Measurements from ENCODE around the gene CD5L.

The CD5L gene

GRCh38 chr1:157806431-157807149 is 35.0 kb downstream of the CD5L start:
- DNase-seq, result no peak

- no peak for DNase-seq
Observed at GRCh38 chr1:157803851-157804250, 37.8 kb downstream of the CD5L start.

DNA sequence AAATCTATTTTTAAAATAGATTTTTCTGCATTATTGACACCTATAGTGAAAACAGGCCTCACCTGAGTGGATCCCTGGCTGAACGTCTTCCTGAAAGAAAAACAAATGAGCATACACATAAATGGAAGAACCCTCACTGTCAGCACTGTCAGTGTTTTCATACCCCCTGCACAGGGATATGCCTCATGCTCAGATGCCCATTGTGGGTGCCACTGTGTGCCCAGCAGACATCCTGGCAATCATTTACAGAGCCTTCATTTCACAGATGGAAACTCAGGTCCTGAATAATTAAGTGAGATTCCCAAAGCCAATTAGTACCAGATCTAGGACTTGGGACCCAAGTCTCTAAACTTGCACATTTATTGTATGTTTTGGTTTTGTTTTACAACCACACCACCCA is 41.6 kb downstream of the CD5L start:
- no peak for DNase-seq

DNA sequence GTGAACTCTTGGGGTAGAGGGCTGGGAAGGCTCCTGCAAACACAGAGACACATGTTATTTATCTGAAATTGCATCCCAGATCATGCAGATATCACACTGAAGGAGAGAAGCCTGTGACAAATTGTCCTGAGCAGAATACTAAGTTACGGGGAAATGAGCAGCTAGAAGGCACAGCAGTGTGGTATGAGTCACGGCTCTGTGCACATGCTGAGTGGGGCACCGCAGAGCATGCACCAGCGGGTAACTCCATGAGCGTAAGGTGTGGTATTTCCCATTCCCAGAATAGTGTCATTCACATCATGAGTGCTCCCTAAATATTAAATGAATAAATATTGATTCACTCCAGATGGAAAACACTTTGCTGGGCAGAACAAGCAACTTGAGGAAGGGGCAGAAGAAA is 43.4 kb downstream of the CD5L start:
- DNase-seq, result no peak

GRCh38 chr1:157785248-157785647 is 56.4 kb downstream of the CD5L start:
- DNase-seq, result no peak

GRCh38 chr1:157784801-157785200 is 56.8 kb downstream of the CD5L start:
- DNase-seq, result no peak

GRCh38 chr1:157782931-157783330 is 58.7 kb downstream of the CD5L start:
- no peak for DNase-seq

DNA sequence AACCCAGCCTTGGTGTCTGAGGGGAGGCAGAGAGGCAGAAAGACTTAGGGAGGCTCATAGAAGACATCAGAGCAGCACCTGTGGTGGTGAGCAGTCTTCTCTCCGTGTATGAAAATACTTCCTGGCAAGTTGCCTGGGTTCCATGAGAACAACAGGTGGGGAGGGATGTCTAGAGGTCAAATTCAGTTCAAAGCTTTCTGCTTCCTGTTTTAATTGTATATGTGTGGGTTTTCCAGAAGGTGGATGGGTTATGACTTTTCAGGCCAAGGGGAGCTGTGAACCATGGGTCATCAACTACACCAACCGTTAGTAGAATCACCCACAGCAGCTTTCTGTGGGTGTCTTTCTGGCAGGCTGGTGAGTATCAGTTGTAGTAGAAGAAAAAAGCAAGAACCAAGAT is 60.6 kb downstream of the CD5L start:
- DNase-seq, result no peak
